HG03521 (cell line): ENCODE data around the gene PSTPIP2.
"Not testable (repeated sequence)": the region's sequence is repeated elsewhere in the genome, so short reads cannot be mapped to it uniquely, and the experiment has no call there.

Experiments used
- ATAC-seq: cut with Tn5 transposase; IDR thresholded peaks from one replicate; pipeline ENCODE4 v1.9.1; 2021; ENCODE audit warnings: mild to moderate bottlenecking, moderate library complexity; ENCODE audit not compliant: unreplicated experiment

The PSTPIP2 gene

DNA sequence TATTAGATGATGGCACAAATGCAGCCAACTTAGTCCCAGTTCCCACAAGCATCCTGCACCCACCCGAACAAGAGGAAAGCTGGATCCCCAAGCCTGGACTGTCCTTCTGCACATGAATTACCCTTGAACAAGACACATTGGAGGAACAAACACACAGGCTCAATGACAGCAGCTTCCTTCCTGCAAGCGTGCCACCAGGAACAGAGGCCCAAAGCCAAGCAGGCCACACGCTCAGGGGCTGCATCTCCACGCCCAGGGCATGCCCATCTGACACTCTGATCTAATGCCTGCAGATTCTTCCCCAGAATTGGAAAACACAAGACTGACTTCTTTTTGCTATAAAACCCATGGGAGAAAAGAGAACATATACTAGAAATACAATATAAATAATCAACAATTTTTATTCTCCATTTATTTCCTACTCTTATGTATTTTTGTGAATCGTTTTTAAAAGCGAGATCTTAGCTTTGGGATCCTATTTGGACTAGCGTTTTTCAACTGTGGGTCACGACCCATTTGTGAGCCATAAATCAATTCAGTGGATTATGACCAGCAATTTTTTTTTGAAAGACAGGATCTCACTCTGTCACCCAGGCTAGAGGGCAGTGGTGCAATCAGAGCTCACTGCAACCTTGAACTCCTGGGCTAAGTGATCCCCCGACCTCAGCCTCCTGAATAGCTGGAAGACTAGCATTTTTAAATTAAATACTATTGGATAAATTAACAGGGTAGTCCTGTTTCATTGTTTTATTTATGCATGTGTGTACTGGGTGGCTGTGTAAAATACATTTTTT is 34.4 kb downstream of the PSTPIP2 start:
- ATAC-seq, result no peak

DNA sequence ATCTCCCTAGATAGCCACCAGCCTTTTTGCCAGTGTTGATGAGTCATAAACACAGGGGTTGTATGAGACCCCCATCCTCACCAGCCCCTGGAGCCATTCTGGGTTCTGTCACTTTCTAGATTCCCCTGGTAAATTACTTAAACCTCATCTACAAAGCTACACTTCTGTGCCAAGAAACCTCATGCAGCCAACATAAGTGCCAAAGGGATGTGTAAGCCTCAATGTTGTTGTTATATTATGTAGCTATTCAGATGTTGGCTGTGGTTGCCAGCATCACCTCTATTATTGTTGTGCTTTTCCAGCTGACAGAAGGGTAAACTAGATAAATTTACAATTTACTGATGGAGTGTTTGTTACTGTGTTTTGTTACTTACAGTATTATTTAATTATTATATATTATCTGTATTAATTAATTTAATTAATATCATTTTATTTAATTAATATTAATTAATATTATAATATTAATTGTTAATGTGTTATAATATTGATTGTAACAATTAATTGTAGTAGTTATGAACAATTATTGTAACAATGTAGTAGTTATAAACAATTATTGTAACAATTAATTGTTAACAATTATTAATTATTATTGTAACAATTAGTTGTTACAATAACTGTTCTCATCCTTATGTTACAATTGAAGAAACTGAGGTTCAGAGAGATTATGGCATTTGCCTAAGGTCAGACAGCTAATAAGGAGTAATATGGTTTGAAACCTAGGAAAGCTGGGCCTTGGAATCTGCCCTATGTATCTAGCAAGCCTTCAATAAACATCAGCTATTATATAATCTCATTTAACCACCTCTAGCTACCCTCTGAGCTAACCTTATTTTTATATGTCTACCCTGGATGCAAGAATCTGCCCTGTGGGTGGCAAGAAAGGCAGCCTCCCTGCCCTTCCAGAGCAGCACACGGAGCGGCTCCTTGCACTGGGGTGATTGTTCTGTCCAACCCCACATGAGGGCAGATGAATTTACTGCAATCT is 36.1 kb downstream of the PSTPIP2 start:
- ATAC-seq, result no peak

DNA sequence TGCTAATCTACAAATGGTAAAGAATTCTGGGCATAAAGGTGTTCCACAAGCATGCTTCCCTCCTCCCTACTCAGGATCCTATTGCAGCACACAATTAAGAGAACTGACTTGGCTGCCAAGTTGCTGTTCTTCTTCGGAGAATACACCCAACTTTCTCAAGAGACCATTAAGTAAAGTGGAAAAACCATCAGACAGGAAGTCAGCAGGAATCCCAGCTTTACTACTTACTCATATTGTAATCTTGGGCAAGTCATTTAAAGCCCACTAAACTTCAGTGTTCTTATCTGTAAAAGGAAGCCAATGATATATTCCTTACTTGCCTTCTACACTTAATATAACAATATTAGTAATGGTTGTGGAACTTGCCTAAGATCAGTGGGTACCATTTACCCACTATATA is 37.8 kb downstream of the PSTPIP2 start:
- ATAC-seq, result no peak

- ATAC-seq, result no peak
Measured at GRCh38 chr18:46031741-46032140, 40.3 kb downstream of the PSTPIP2 start.

DNA sequence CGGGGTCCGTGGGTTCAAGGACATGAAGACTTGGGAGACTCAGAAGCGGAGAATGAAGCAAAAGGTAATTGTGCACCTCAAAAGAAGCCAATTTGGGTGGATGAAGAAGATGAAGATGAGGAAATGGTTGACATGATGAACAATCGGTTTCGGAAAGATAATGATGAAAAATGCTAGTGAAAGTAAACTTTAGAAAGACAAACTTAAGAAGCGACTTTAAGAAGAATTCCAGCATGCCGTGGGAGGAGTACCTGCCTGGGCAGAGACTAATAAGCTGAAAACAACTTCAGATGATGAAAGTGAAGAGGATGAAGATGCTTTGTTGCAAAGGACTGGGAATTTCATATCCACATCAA is 43.5 kb downstream of the PSTPIP2 start:
- no peak for ATAC-seq

DNA sequence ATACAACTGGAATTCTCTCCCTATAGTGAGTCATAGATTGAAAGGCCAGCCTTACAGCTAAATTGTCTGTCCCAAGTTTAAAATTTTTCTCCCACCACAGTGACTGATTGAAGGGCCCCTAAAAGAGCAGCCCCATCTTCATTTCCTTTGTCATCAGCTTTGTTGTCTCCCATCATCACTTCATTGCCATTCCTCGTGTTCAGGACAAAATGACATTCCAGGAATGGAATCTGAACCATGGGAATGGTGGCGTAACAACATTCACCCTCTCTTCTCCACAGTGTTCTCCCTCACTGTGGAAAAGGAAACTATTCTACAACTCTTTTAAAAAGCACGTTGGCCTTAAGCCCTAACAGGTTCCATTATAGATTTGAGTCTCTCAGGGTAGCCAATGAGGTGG is 52.1 kb downstream of the PSTPIP2 start:
- ATAC-seq, result no peak

- no peak for ATAC-seq
Measured at GRCh38 chr18:46013484-46014189, 58.4 kb downstream of the PSTPIP2 start.

GRCh38 chr18:46010676-46011075 is 61.4 kb downstream of the PSTPIP2 start:
- ATAC-seq, result no peak

DNA sequence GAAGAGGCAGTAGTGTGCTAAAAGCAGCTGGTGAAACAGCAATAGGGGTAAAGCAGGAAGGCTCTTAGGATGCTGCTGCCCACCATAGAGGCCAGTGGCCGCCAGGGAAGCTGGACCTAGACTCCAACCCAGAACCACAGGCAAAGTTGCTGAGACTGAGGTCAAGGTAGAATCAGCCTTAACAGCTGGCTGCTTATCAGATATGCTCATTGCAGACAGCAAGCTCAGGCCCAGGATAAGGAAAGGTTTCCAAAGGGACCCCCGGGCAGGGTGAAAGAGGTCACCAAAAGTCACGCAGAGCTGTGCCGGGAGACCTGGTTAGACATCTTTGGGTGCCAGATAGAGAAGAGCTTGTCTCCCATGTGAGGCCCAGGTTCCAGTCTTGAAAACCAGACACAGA is 62.0 kb downstream of the PSTPIP2 start:
- no peak for ATAC-seq

GRCh38 chr18:46009125-46009840 is 62.8 kb downstream of the PSTPIP2 start:
- no peak for ATAC-seq

- ATAC-seq, result no peak
Measured at GRCh38 chr18:46008531-46008930, 63.5 kb downstream of the PSTPIP2 start.

DNA sequence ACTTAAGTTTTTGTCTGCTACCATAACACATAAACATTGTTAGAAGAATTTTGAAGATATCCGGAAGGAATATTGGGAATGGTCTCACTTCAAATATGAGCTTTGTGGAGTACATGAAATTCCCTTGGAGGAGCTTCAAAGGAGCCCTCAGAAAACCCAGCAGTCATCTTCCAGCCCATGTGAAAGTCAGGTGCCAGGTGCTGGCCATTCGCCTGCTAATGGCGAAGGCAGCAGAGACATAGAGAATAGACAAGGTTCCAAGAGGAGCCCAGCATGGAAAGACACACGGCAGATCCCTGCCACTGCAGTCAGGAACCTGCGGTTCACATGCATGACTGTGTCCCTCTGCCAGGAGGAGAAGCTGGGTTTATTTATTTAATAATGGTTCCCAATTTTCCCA is 64.9 kb downstream of the PSTPIP2 start:
- ATAC-seq, result no peak

DNA sequence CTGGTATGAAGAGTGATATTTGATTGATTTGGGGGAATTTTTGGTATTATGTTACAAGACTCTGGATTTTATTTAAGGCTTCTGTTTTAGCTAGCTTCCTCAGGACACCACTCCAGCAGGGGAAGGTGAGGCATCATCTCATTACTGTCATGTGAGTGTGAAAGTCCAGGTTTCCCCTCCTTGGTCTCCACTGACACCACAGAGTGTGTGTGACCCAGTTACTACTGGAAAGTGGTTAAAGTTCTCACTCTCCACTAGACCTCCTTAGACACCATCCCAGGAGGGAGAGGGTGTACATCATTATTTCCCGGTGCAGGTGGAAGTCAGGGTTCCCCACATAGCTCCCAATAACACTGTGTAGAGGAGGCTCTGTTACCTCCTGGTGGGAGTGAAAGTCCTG is 69.1 kb downstream of the PSTPIP2 start:
- ATAC-seq, result no peak

DNA sequence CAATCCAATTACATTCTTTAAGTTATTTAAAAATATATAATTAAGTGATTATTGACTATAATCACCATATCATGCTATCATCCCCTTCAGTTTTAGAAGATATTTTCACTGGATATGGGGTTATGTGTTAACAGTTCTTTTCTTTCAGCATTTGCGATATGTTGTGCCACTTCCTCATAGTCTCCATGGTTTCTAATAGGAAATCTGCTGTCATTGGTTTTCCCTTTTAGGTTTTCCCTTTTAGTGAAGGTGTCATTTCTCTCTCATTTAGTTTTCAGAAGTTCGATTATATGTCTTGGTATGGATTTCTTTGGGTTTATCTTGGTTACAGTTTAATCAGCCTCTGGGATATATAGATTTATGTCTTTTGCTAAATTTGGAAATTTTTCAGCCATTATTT is 70.2 kb downstream of the PSTPIP2 start:
- ATAC-seq, result no peak

DNA sequence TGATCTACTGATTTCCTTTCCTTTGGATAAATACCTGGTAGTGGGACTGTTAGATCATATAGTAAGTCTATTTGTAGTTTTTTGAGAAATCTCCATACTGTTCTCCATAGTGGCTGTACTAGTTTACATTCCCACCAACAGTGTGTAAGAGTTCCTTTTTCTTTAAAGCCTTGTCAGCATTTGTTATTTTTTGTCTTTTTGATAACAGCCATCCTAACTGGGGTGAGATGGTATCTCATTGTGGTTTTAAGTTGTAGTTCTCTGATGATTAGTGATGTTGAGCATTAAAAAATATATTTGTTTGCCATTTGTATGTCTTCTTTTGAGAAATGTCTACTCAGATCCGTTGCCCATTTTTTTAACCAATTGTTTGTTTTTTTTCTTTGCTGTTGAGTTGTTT is 71.0 kb downstream of the PSTPIP2 start:
- ATAC-seq, result no peak

DNA sequence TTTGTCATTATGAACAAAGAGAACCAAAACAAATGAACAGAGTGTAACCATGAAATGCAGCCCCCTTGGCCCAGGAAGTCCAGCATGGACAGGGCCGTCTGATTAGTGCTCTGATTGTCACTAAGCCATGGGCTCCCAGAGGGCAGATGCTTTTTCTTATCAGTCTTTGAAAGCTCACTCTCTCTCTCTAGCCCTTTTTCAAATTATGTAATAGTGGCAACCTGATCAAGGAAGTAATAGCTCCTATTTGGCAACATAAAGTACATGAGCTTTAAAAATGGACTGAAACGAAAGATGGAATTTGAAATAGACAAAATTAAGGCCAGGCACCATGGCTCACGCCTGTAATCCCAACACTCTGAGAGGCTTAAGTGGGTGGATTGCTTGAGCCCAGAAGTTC is 72.5 kb downstream of the PSTPIP2 start:
- no peak for ATAC-seq

GRCh38 chr18:45998244-45998643 is 73.8 kb downstream of the PSTPIP2 start:
- ATAC-seq, result no peak

GRCh38 chr18:45997700-45998151 is 74.3 kb downstream of the PSTPIP2 start:
- no peak for ATAC-seq

GRCh38 chr18:45995461-45995860 is 76.6 kb downstream of the PSTPIP2 start:
- ATAC-seq, result no peak

DNA sequence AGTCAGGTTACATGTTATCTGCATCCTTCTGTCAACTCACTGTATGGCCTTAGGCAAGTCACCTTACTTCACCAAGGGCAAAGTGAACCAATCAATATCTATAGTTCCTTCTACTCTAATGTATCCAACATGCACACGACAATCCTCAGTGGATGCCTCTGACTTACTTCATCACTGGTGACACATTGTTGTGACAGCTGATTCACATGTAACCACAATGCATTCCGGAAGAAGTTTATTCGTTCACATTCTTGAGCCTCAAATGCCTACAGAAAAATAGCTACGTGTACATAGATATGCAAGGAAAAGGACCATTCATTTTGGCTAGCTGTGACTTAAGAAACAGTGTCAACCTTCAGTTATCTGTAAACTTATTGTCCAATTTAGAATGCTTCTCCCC is 78.6 kb downstream of the PSTPIP2 start:
- ATAC-seq, result no peak

DNA sequence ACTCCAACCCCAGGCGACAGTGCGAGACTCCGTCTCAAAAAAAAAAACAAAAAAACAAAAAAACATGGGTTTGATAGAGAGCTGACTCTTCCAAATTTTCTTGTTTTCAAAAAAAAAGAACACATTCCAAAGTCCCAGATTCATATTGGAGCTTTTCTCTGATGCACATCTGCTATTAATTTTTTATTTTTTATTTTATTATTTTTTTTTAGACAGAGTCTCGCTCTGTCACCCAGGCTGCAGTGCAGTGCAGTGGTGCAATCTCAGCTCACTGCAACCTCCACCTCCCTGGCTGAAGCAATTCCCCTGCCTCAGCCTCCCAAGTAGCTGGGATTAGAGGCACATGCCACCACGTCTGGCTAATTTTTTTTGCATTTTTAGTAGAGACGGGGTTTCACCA is 79.5 kb downstream of the PSTPIP2 start:
- ATAC-seq, result not testable (repeated sequence)
